Activated T-cell treated with anti-CD3 and anti-CD28 coated beads, Interleukin-2, amount 50 U/mL, for 24 hours (primary cell): ENCODE results near the gene SLC37A2.

ENCODE experiments used
- DNase-seq: peaks from one replicate; pipeline ENCODE4 v3.0.0-alpha.2; 2020
- H3K27ac Mint-ChIP-seq: 2 replicates; pipeline ENCODE4 v1.8.0; 2020; ENCODE audit warnings: mild to moderate bottlenecking, mixed read lengths
- H3K27me3 Mint-ChIP-seq: 2 replicates; pipeline ENCODE4 v1.8.0; 2020; ENCODE audit warnings: mixed read lengths
- H3K36me3 Mint-ChIP-seq: 2 replicates; pipeline ENCODE4 v1.8.0; 2020; ENCODE audit warnings: low read depth, mixed read lengths
- H3K4me1 Mint-ChIP-seq: 2 replicates; pipeline ENCODE4 v1.8.0; 2020; ENCODE audit warnings: low read depth, mixed read lengths
- H3K4me3 Mint-ChIP-seq: 2 replicates; pipeline ENCODE4 v1.8.0; 2020; ENCODE audit warnings: mild to moderate bottlenecking, moderate library complexity, mixed read lengths
- H3K9me3 Mint-ChIP-seq: 2 replicates; pipeline ENCODE4 v1.8.0; 2020; ENCODE audit warnings: mixed read lengths

Gene SLC37A2

GRCh38 chr11:125100136-125100535 lies 37.0 kb downstream of the SLC37A2 start:
- H3K9me3 Mint-ChIP-seq: no peaks in the 10 kb centered on the region
- H3K27me3 Mint-ChIP-seq: no peaks in the 10 kb centered on the region
- H3K27ac Mint-ChIP-seq: no peak overlapping the region
- no peak overlapping the region for H3K4me3 Mint-ChIP-seq
- DNase-seq: no peak
- peaks cover 1% of the 10 kb centered on the region for H3K4me1 Mint-ChIP-seq
- peaks cover 77% of the 10 kb centered on the region for H3K36me3 Mint-ChIP-seq

DNA sequence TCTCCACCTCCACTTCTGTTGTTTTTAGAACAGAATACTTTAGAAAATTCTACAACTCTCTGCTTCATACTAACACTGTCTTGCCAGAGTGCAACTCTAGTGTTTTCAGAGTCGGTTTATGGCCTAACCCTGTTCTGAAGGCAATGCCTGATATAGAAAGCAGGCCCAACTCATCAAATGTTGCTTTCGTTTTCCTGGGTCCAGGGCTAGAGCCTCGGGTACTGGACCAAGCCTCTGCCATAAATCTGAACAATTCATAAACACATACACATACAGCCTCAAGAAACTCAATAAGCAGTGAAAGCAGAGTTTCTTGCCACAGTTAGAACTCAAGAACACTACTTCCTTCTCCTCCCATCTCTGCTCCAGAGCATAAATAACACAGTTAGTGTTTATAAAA lies 38.5 kb downstream of the SLC37A2 start:
- H3K36me3 Mint-ChIP-seq: peaks cover 69% of the 10 kb centered on the region

GRCh38 chr11:125102025-125102424 lies 38.9 kb downstream of the SLC37A2 start:
- peaks cover 69% of the 10 kb centered on the region for H3K36me3 Mint-ChIP-seq
- no peaks in the 10 kb centered on the region for H3K27me3 Mint-ChIP-seq
- H3K4me1 Mint-ChIP-seq: peaks cover 8% of the 10 kb centered on the region
- no peak for DNase-seq
- H3K27ac Mint-ChIP-seq: no peak overlapping the region
- H3K4me3 Mint-ChIP-seq: no peak overlapping the region
- H3K9me3 Mint-ChIP-seq: no peaks in the 10 kb centered on the region

More for the DNA sequence above, 38.5 kb downstream of the SLC37A2 start:
- Mint-ChIP-seq H3K4me1 (peaks cover 8% of the 10 kb centered on the region), H3K27me3 (no peaks in the 10 kb centered on the region), H3K9me3 (no peaks in the 10 kb centered on the region), H3K4me3 (no peak overlapping the region), H3K27ac (no peak overlapping the region)
- DNase-seq: no peak

DNA sequence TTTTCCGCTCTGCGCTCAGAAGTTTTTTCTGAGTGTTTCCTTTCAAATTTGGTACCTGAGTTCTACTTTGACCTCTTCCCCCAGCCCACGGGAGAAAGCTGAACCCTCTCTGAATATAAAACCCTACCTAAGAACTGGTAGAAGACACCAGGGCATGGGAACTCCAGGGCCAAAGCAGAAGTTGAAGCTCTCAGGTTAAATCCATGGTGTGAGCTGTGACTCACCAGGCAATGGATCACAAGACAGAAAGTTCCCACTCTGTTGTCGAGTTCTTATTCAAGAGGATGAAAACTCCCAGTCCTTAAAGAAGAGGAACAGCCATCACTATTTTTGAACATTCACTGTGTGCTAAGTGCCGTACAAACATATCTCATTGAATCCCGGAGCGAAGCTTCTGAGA lies 39.4 kb downstream of the SLC37A2 start:
- Mint-ChIP-seq H3K4me1 (peaks cover 8% of the 10 kb centered on the region), H3K4me3 (no peak overlapping the region), H3K27me3 (no peaks in the 10 kb centered on the region), H3K27ac (no peak overlapping the region), H3K9me3 (no peaks in the 10 kb centered on the region), H3K36me3 (peaks cover 66% of the 10 kb centered on the region)
- no peak for DNase-seq

- no peak for DNase-seq
- no peak overlapping the region for H3K4me3 Mint-ChIP-seq
- no peaks in the 10 kb centered on the region for H3K27me3 Mint-ChIP-seq
- no peaks in the 10 kb centered on the region for H3K9me3 Mint-ChIP-seq
- no peak overlapping the region for H3K27ac Mint-ChIP-seq
- H3K36me3 Mint-ChIP-seq: peaks cover 45% of the 10 kb centered on the region
- H3K4me1 Mint-ChIP-seq: peaks cover 19% of the 10 kb centered on the region
These were observed 42.8 kb downstream of the SLC37A2 start for GRCh38 chr11:125105926-125106325.

- H3K36me3 Mint-ChIP-seq: peaks cover 29% of the 10 kb centered on the region
- peaks cover 30% of the 10 kb centered on the region for H3K4me1 Mint-ChIP-seq
- no peak for DNase-seq
- H3K27ac Mint-ChIP-seq: no peak overlapping the region
- H3K4me3 Mint-ChIP-seq: no peak overlapping the region
- no peaks in the 10 kb centered on the region for H3K27me3 Mint-ChIP-seq
- peaks cover 8% of the 10 kb centered on the region for H3K9me3 Mint-ChIP-seq
These were observed 45.4 kb downstream of the SLC37A2 start for GRCh38 chr11:125108469-125108868.

- H3K36me3 Mint-ChIP-seq: peaks cover 28% of the 10 kb centered on the region
- peak overlapping the region; percentile 58 for H3K27ac Mint-ChIP-seq
- peaks cover 8% of the 10 kb centered on the region for H3K9me3 Mint-ChIP-seq
- no peak for DNase-seq
- H3K4me1 Mint-ChIP-seq: peaks cover 27% of the 10 kb centered on the region
- peak overlapping the region; percentile 88 for H3K4me3 Mint-ChIP-seq
- no peaks in the 10 kb centered on the region for H3K27me3 Mint-ChIP-seq
These were observed 47.4 kb downstream of the SLC37A2 start for GRCh38 chr11:125110506-125110905.

- Mint-ChIP-seq H3K27ac (peak overlapping the region; percentile 95), H3K4me3 (peak overlapping the region; percentile 88), H3K4me1 (peaks cover 25% of the 10 kb centered on the region), H3K9me3 (peaks cover 8% of the 10 kb centered on the region), H3K27me3 (no peaks in the 10 kb centered on the region), H3K36me3 (peaks cover 28% of the 10 kb centered on the region)
- DNase-seq: no peak
These were observed 47.9 kb downstream of the SLC37A2 start for GRCh38 chr11:125111001-125111342.

DNA sequence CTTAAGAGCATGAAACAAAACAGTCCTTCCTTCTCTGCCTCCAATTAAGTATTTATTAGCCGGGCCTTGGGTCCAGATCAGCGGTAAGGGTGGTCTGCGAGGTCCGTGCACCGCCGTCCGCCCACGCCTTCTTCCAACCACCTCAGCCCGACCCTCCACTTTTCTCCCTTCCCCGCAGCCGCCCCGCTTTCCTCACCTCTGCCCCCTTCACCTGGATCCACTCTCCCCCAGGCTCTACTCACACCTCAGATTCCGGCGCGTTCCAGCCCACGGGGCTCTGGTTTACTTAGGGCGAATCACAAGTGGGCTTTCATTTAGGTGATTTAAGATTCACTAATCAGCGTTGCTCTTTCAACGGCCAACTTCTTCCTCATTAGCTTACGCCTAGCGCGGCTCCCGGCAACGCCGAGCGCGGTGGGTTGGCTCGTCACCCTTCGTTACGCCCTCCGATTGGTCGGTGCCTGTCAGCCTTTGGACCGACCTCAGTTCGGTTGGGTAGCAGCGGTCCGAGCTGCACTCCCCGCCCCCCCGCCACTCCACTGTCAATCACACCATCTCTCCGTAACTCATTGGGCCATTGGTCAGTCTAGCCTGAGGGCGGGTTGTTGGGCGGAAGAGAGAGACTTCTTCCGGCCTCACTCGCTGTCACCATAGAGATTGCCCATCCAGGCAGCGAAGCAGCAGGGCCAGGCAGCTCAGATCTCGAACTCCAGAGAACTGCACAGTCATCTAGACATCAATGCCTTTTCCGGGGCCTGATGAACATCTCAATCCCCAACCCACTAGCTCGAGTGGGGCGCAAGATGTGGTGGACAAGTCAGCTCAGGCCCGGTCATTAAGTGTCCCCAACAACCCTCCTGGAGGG lies 48.5 kb downstream of the SLC37A2 start, which contains the start of gene TMEM218:
Gene TMEM218, minus strand, starts transcription at position 284 of the 865 bp plus-strand sequence. CDS start 9,385 bp downstream, outside the sequence.
- no peaks in the 10 kb centered on the region for H3K27me3 Mint-ChIP-seq
- H3K4me3 Mint-ChIP-seq: peak within 1 kb of the TSS; percentile 88
- peak within 1 kb of the TSS; percentile 95 for H3K27ac Mint-ChIP-seq
- H3K9me3 Mint-ChIP-seq: peaks cover 8% of the 10 kb centered on the region
- H3K4me1 Mint-ChIP-seq: peaks cover 21% of the 10 kb centered on the region
- DNase-seq: peak; percentile 96
- H3K36me3 Mint-ChIP-seq: peaks cover 24% of the 10 kb centered on the region

- peaks cover 8% of the 10 kb centered on the region for H3K9me3 Mint-ChIP-seq
These were observed 49.1 kb downstream of the SLC37A2 start for GRCh38 chr11:125112208-125112604.

GRCh38 chr11:125114518-125114917 lies 51.4 kb downstream of the SLC37A2 start:
- no peak for DNase-seq
- H3K9me3 Mint-ChIP-seq: peaks cover 8% of the 10 kb centered on the region
- peaks cover 19% of the 10 kb centered on the region for H3K27me3 Mint-ChIP-seq
- H3K4me1 Mint-ChIP-seq: peaks cover 19% of the 10 kb centered on the region
- H3K36me3 Mint-ChIP-seq: peaks cover 10% of the 10 kb centered on the region
- H3K27ac Mint-ChIP-seq: no peak overlapping the region
- H3K4me3 Mint-ChIP-seq: no peak overlapping the region

More at GRCh38 chr11:125112208-125112604, 49.1 kb downstream of the SLC37A2 start:
- no peak for DNase-seq
- peak overlapping the region; percentile 95 for H3K27ac Mint-ChIP-seq
- peaks cover 19% of the 10 kb centered on the region for H3K36me3 Mint-ChIP-seq
- H3K4me1 Mint-ChIP-seq: peaks cover 21% of the 10 kb centered on the region
- H3K4me3 Mint-ChIP-seq: peak overlapping the region; percentile 88
- peaks cover 3% of the 10 kb centered on the region for H3K27me3 Mint-ChIP-seq

DNA sequence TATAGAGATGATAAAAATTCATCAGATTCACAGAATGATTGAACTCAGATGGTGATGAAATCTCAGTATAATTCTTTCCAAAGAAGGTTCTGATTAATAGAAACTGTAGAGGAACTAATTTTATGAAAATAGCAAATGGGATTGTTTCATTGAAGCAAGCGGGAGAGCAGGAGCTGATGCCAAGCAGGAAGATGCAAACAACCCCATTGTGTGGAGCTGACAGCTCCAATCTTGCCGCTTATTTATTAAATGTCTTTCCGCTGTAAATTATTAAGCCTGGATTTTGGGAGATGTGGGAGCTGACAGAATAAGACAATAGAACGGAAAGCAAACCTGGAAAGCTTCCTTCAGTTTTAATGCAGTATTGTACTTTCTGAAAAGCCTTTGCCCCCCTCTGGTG lies 54.3 kb downstream of the SLC37A2 start:
- peaks cover under 1% of the 10 kb centered on the region for H3K4me1 Mint-ChIP-seq
- H3K4me3 Mint-ChIP-seq: no peak overlapping the region
- DNase-seq: no peak
- peaks cover 1% of the 10 kb centered on the region for H3K9me3 Mint-ChIP-seq
- no peak overlapping the region for H3K27ac Mint-ChIP-seq
- peaks cover 26% of the 10 kb centered on the region for H3K27me3 Mint-ChIP-seq
- no peaks in the 10 kb centered on the region for H3K36me3 Mint-ChIP-seq

DNA sequence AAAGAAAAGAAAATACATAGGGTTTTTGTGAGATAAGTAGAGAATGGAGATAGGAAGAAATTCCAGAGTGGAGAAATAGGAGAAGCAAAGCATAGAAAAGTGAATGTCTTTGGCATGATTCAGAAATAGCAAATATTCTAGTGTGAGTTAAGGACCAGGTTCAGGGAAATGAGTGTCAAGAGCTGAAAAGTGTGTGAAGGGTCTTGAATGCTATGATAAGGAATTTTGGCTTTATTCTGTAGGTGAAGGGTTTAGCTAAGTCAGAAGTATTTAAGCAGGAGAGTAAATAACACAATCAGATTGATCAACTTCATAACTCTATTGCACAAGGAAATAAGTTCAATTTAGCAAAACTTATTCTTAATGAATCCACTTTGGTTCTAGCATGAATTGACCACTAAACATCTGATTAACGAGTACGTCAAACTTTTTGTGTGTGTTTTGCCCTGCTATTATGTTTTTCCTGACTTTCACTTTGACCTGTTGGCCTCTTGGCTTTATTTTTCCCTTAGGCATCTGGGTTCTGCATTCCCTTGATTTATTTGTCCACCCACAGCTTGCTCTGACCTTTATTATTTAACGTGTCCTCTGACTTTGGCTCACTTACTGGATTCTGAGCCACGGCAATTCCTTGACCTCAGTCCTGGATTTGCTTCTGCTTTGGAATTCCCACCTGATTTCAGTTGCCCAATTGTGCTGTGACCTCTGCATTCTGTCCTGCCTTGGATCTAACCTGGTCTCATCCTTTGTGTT lies 60.3 kb downstream of the SLC37A2 start:
- Mint-ChIP-seq H3K4me3 (no peak overlapping the region), H3K27me3 (peaks cover 39% of the 10 kb centered on the region), H3K4me1 (peaks cover 7% of the 10 kb centered on the region), H3K36me3 (no peaks in the 10 kb centered on the region), H3K27ac (no peak overlapping the region), H3K9me3 (no peaks in the 10 kb centered on the region)
- DNase-seq: no peak

- H3K9me3 Mint-ChIP-seq: no peaks in the 10 kb centered on the region
- H3K36me3 Mint-ChIP-seq: no peaks in the 10 kb centered on the region
- DNase-seq: peak; percentile 48
- H3K4me3 Mint-ChIP-seq: no peak overlapping the region
- peaks cover 7% of the 10 kb centered on the region for H3K4me1 Mint-ChIP-seq
- H3K27ac Mint-ChIP-seq: no peak overlapping the region
- peaks cover 38% of the 10 kb centered on the region for H3K27me3 Mint-ChIP-seq
These were observed 61.0 kb downstream of the SLC37A2 start for GRCh38 chr11:125123947-125124617.
